GM03348 (cell line): ENCODE data around the gene FBN2.
A peak's percentile ranks its signal among the peaks of the same experiment; 100 is the strongest.

Experiments used
- DNase-seq: peaks from one replicate; pipeline ENCODE4 v3.0.0; 2012; ENCODE audit warnings: low spot score

Gene FBN2

GRCh38 chr5:128304791-128305190 lies 233.3 kb downstream of the FBN2 start:
- DNase-seq = no peak

GRCh38 chr5:128304088-128304487 lies 234.0 kb downstream of the FBN2 start:
- peak; percentile 5 for DNase-seq

GRCh38 chr5:128303593-128303992 lies 234.5 kb downstream of the FBN2 start:
- no peak for DNase-seq

GRCh38 chr5:128300181-128300580 lies 237.9 kb downstream of the FBN2 start:
- no peak for DNase-seq

- DNase-seq = no peak
Measured at GRCh38 chr5:128290152-128290858, 247.7 kb downstream of the FBN2 start.

GRCh38 chr5:128287740-128288139 lies 250.3 kb downstream of the FBN2 start:
- DNase-seq = no peak

GRCh38 chr5:128284236-128284635 lies 253.8 kb downstream of the FBN2 start:
- no peak for DNase-seq

GRCh38 chr5:128279345-128279744 lies 258.7 kb downstream of the FBN2 start:
- no peak for DNase-seq

- no peak for DNase-seq
Measured at GRCh38 chr5:128276537-128277216, 261.4 kb downstream of the FBN2 start.

- no peak for DNase-seq
Measured at GRCh38 chr5:128274441-128274840, 263.6 kb downstream of the FBN2 start.

- DNase-seq = no peak
Measured at GRCh38 chr5:128273736-128274135, 264.3 kb downstream of the FBN2 start.

- no peak for DNase-seq
Measured at GRCh38 chr5:128271859-128272464, 266.1 kb downstream of the FBN2 start.

- no peak for DNase-seq
Measured at GRCh38 chr5:128271071-128271470, 267.0 kb downstream of the FBN2 start.

GRCh38 chr5:128264564-128265360 lies 273.3 kb downstream of the FBN2 start:
- DNase-seq = no peak

GRCh38 chr5:128263357-128263756 lies 274.7 kb downstream of the FBN2 start:
- DNase-seq = no peak

- no peak for DNase-seq
Measured at GRCh38 chr5:128262911-128263310, 275.1 kb downstream of the FBN2 start.

GRCh38 chr5:128259607-128260021 lies 278.4 kb downstream of the FBN2 start:
- no peak for DNase-seq

GRCh38 chr5:128258372-128258771 lies 279.7 kb downstream of the FBN2 start:
- DNase-seq = no peak

- no peak for DNase-seq
Measured at GRCh38 chr5:128257076-128257475, 281.0 kb downstream of the FBN2 start.

- DNase-seq = no peak
Measured at GRCh38 chr5:128254789-128255188, 283.3 kb downstream of the FBN2 start.

GRCh38 chr5:128253880-128254279 lies 284.2 kb downstream of the FBN2 start:
- no peak for DNase-seq

- DNase-seq = no peak
Measured at GRCh38 chr5:128253161-128253560, 284.9 kb downstream of the FBN2 start.

GRCh38 chr5:128252756-128253155 lies 285.3 kb downstream of the FBN2 start:
- DNase-seq = peak; percentile 13
